Measurements from ENCODE around the gene LINGO3.
"Not testable (repeated sequence)": the region's sequence is repeated elsewhere in the genome, so short reads cannot be mapped to it uniquely, and the experiment has no call there.

The LINGO3 gene

DNA sequence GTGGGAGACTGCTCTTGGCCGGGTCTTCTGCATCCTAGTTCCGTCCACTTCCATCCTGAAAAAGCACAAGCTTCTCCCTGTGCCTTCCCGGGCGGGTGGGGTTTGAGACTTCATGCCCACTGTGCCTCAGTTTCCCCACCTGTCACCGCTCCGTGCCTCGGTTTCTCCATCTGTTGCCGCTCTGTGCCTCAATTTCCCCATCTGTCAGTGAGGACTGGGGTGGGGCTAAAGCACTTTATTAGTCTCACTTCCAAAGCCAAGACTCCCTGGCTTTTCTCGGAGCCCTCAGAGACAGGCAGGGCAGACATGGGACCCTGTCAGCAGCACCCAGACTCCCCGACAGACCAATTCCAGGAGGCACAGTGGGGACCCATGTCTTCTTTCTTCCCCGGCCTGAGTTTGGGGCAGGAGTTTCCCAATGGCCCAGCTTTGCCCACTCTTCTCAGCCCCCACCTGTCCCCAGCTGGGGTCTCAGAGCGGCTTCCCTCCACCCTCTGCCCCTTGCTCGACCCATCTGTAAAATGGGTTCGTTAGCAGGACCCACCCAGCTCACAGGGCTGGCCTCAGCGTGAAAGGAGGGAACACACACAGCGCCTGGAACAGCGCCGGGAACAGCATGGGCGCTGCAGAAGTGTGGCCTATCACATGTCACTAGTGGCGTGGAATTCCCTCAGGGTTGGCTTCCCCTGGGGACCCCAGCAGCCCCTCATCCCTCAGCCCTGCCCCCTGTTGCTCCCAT, 21.4 kb downstream of the LINGO3 start:
- DNase-seq, result no peak
- H3K27ac ChIP-seq, result no peak overlapping the region
- H3K27me3 ChIP-seq (replicated peaks), result peaks cover 34% of the 10 kb centered on the region
- TF ChIP-seq, protein P1, sequence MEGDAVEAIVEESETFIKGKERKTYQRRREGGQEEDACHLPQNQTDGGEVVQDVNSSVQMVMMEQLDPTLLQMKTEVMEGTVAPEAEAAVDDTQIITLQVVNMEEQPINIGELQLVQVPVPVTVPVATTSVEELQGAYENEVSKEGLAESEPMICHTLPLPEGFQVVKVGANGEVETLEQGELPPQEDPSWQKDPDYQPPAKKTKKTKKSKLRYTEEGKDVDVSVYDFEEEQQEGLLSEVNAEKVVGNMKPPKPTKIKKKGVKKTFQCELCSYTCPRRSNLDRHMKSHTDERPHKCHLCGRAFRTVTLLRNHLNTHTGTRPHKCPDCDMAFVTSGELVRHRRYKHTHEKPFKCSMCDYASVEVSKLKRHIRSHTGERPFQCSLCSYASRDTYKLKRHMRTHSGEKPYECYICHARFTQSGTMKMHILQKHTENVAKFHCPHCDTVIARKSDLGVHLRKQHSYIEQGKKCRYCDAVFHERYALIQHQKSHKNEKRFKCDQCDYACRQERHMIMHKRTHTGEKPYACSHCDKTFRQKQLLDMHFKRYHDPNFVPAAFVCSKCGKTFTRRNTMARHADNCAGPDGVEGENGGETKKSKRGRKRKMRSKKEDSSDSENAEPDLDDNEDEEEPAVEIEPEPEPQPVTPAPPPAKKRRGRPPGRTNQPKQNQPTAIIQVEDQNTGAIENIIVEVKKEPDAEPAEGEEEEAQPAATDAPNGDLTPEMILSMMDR (IDR thresholded peaks at IDR 0.05; ENCODE audit: low read depth, low read length, missing control alignments), result no peak
- no peak overlapping the region for H3K4me3 ChIP-seq (ENCODE audit: low read depth, low read length)
- H3K36me3 ChIP-seq (replicated peaks), result no peaks in the 10 kb centered on the region
- in situ Hi-C loops (cut with HindIII; ENCODE audit: low pct_ligation_motif_present, low sequenced_read_pairs), result no loop called here

DNA sequence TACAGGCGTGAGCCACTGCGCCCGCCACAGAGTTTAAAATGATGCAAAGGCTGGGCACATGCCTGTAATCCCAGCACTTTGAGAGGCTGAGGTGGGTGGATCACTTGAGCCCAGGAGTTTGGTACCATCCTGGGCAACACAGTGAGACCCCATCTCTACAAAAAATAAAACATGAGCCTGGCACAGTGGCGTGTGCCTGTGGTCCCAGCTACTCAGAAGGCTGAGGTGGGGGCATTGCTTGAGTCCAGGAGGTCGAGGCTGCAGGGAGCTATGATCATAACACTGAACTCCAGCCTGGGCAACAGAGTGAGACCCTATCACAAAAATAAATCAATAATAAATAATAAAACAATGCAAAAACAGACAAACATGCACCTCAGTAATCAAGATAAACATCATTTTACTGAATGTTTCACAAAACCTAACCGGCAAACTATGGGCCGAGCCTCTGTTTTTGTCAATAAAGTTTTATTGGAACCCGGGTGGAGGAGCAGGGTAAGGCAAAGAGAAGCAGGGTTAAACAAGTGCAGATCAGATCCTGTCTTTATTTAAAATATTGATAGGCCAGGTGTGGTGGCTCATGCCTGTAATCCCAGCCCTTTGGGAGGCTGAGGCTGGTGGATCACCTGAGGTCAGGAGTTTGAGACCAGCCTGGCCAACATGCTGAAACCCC, 24.0 kb downstream of the LINGO3 start:
- no peak overlapping the region for H3K4me3 ChIP-seq (ENCODE audit: low read depth, low read length)
- peaks cover 9% of the 10 kb centered on the region for H3K27me3 ChIP-seq (replicated peaks)
- no peaks in the 10 kb centered on the region for H3K36me3 ChIP-seq (replicated peaks)
- in situ Hi-C loops (cut with HindIII; ENCODE audit: low pct_ligation_motif_present, low sequenced_read_pairs), result no loop called here
- no peak for DNase-seq
- TF ChIP-seq, protein P1 (IDR thresholded peaks at IDR 0.05; ENCODE audit: low read depth, low read length, missing control alignments), result no peak
- H3K27ac ChIP-seq, result no peak overlapping the region

DNA sequence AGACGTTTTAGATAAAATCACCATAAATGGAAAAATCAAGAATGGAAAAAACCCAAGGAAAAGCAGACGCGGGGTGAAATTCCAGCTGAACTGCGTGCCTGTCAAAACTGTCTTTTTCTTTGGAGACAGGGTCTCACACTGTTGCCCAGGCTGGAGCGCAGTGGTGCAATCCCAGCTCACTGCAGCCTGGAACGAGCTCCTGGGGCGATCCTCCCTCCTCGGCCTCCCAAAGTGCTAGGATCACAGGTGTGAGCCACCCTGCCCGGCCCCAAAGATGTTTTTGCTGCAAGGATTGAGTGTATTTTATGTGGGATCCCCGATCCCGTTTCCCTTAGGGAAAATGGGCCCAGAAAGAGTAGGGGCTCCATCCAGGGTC, 25.1 kb downstream of the LINGO3 start:
- H3K36me3 ChIP-seq (replicated peaks), result no peaks in the 10 kb centered on the region
- TF ChIP-seq, protein P1 (IDR thresholded peaks at IDR 0.05; ENCODE audit: low read depth, low read length, missing control alignments), result no peak
- H3K27ac ChIP-seq, result no peak overlapping the region
- no peaks in the 10 kb centered on the region for H3K27me3 ChIP-seq (replicated peaks)
- no peak overlapping the region for H3K4me3 ChIP-seq (ENCODE audit: low read depth, low read length)
- no peak for DNase-seq
- in situ Hi-C loops (cut with HindIII; ENCODE audit: low pct_ligation_motif_present, low sequenced_read_pairs), result no loop called here

DNA sequence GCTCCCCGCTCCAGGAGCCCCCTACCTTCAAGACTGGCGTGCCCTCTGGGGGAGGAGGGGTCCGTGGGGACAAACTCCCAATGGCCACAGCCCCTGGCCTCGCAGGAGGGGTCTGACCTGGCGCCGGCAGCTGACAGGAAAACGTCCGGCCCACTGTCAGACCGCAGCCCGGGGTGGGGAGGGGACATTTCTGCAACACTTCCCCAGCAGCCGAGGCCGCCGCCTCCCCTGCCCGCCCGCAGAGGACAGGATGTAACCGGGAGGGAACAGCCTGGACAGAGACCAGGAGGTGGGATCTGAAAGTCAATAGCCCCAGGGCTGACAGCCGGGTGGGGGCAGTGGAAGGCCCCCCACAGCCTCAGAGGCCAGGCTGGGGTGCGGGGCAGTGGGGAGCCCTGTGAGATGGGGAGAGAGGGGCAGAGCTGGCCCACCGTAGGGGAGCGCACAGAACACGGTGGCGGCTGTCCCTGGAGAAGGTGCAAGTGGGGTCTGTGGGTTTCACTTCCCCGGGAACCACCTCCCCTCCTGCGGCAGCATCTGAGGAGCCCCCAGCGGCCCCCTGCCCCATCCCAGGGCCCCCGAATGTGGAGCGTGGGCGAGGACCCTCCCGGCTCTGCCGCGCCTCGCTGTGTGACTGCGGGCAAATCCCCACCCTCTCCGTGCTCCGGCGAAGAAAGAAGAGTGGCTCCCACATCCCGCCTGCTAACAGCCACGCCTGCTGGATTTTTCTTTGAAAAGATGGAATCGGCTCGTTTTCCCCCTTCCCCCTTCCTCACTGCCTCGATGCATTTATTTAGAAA, 25.7 kb downstream of the LINGO3 start, which contains the start of gene PEAK3:
Gene PEAK3 (minus strand): TSS at position 114 of the 800 bp plus-strand sequence. CDS start 1,244 bp downstream, outside the sequence.
- DNase-seq, result no peak
- in situ Hi-C loops (cut with HindIII; ENCODE audit: low pct_ligation_motif_present, low sequenced_read_pairs), result no loop called here
- H3K4me3 ChIP-seq (ENCODE audit: low read depth, low read length), result peak within 1 kb of the TSS; percentile 47
- H3K27me3 ChIP-seq (replicated peaks), result no peaks in the 10 kb centered on the region
- H3K36me3 ChIP-seq (replicated peaks), result no peaks in the 10 kb centered on the region
- H3K27ac ChIP-seq, result no peak within 1 kb of the TSS
- TF ChIP-seq, protein P1 (IDR thresholded peaks at IDR 0.05; ENCODE audit: low read depth, low read length, missing control alignments), result no peak

DNA sequence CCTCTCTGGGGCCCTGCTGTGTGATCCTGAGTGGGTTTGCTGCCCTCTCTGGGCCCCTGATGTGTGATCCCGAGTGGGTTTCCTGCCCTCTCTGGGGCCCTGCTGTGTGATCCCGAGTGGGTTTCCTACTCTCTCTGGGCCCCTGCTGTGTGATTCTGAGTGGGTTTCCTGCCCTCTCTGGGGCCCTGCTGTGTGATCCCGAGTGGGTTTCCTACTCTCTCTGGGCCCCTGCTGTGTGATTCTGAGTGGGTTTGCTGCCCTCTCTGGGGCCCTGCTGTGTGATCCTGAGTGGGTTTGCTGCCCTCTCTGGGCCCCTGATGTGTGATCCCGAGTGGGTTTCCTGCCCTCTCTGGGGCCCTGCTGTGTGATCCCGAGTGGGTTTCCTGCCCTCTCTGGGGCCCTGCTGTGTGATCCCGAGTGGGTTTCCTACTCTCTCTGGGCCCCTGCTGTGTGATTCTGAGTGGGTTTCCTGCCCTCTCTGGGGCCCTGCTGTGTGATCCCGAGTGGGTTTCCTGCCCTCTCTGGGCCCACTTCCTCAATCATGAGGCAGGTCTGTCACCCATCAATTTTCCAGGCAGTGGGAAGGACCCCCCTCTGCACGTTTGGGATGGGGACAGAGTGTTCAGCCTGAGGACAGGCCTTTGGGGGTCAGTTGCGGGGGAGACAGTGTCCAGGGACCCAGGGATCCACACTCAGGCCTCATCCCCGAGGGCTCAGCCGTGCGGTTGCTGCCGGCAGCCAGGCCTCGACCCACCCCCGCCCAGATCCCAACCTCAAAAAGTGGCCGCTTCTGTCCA, 26.5 kb downstream of the LINGO3 start:
- H3K27ac ChIP-seq; H3K36me3 ChIP-seq (replicated peaks); H3K27me3 ChIP-seq (replicated peaks); in situ Hi-C loops (cut with HindIII; ENCODE audit: low pct_ligation_motif_present, low sequenced_read_pairs); DNase-seq: not testable (repeated sequence)
- peak overlapping the region; percentile 47 for H3K4me3 ChIP-seq (ENCODE audit: low read depth, low read length)
